PC-9 (cell line): ENCODE results near the gene TAOK2. TPM values are rescaled to one million over a fixed set of nuclear protein-coding genes. Genes with fewer than 3 reads are reported as not detected.
"Not testable (repeated sequence)": the region's sequence is repeated elsewhere in the genome, so short reads cannot be mapped to it uniquely, and the experiment has no call there.

ENCODE experiments used
- BruUV-seq: library from RNA; stranded (reverse); fragments of 400-500 nt; replicated peaks from 2 replicates; lab custom pipeline; 2021; lab: Mats Ljungman, UMichigan
- CTCF ChIA-PET: fragments of 300-600 bp; sonication (Branson Sonifier 250); formaldehyde crosslinking; loops from one replicate; lab custom pipeline; 2022; ENCODE audit warnings: antibody characterized with exemption; lab: Charles Lee
- POLR2A ChIA-PET: fragments of 300-600 bp; sonication (Branson Sonifier 250); formaldehyde crosslinking; loops from one replicate; lab custom pipeline; 2022; ENCODE audit warnings: antibody characterized with exemption; ENCODE audit not compliant: unreplicated experiment; lab: Charles Lee
- DNase-seq, 2 experiments: peaks; one replicate each; pipeline versions ENCODE4 v3.0.0 to v3.0.0-alpha.2; 2015 to 2022; ENCODE audit warnings: mixed read lengths in 1 of 2
- H2AFZ ChIP-seq: fragments of 200-600 bp; sonication (generic); 2 replicates; pipeline ENCODE4 v1.8.1; 2017; ENCODE audit warnings: antibody characterized with exemption
- H3F3A ChIP-seq: fragments of 200-600 bp; sonication (generic); 2 replicates; pipeline ENCODE4 v1.8.1; 2017; ENCODE audit warnings: antibody characterized with exemption, mild to moderate bottlenecking, low read depth; ENCODE audit not compliant: insufficient read depth
- H3K27ac ChIP-seq: fragments of 200-600 bp; sonication (generic); 2 replicates; pipeline ENCODE4 v1.6.1; 2016; ENCODE audit warnings: mixed run types
- H3K27me3 ChIP-seq: fragments of 200-600 bp; sonication (generic); 2 replicates; pipeline ENCODE4 v1.6.1; 2016; ENCODE audit warnings: low read depth, mixed run types; ENCODE audit not compliant: insufficient read depth
- H3K36me3 ChIP-seq: fragments of 200-600 bp; sonication (generic); 2 replicates; pipeline ENCODE4 v1.6.1; 2016; ENCODE audit warnings: low read depth, mixed run types
- H3K4me1 ChIP-seq: fragments of 200-600 bp; sonication (generic); replicated peaks from 2 replicates; pipeline ENCODE4 v1.6.1; 2016; ENCODE audit warnings: mixed run types; ENCODE audit not compliant: insufficient read depth
- H3K4me2 ChIP-seq: fragments of 200-600 bp; sonication (generic); 2 replicates; pipeline ENCODE4 v1.6.1; 2017; ENCODE audit warnings: mixed run types
- H3K4me3 ChIP-seq: fragments of 200-600 bp; sonication (generic); 2 replicates; pipeline ENCODE4 v1.6.1; 2016; ENCODE audit warnings: mixed run types
- H3K79me2 ChIP-seq: fragments of 200-600 bp; sonication (generic); 2 replicates; pipeline ENCODE4 v1.6.1; 2017; ENCODE audit warnings: low read depth, mixed run types
- H3K9me2 ChIP-seq: fragments of 200-600 bp; sonication (generic); 2 replicates; pipeline ENCODE4 v1.8.1; 2017; ENCODE audit warnings: mild to moderate bottlenecking; ENCODE audit not compliant: insufficient read depth
- H3K9me3 ChIP-seq: fragments of 200-600 bp; sonication (generic); 2 replicates; pipeline ENCODE4 v1.8.1; 2016; ENCODE audit warnings: low read depth; ENCODE audit not compliant: insufficient read depth
- H4K20me1 ChIP-seq: fragments of 200-600 bp; sonication (generic); 2 replicates; pipeline ENCODE4 v1.8.1; 2017; ENCODE audit not compliant: insufficient read depth
- CTCF ChIP-seq: fragments of 200-600 bp; sonication (generic); conservative IDR thresholded peaks from 2 replicates; pipeline ENCODE4 v1.6.1; 2017; ENCODE audit warnings: mixed run types, antibody characterized with exemption, mild to moderate bottlenecking, moderate library complexity
- EZH2 ChIP-seq: fragments of 200-600 bp; sonication (generic); IDR thresholded peaks from 2 replicates; pipeline ENCODE4 v1.8.0; 2017; ENCODE audit warnings: antibody characterized with exemption, low read depth
- intact Hi-C: fragments of 100-400 bp; cut with micrococcal nuclease; formaldehyde crosslinking; loops from one replicate; pipeline ENCODE4 v1.10.0; 2022; ENCODE audit not compliant: unreplicated experiment
- total RNA-seq: library from RNA; stranded (reverse); gene quantifications from 2 replicates; pipeline ENCODE4 v1.2.3, GENCODE V29; 2021

TAOK2 gene
- total RNA-seq, 1 experiment from 2014 or later = 82.9 TPM

GRCh38 chr16:29951625-29952365, 21.9 kb upstream of the TAOK2 start:
- H3K27ac ChIP-seq = no peak overlapping the region
- H3K9me3 ChIP-seq = no peaks in the 10 kb centered on the region
- H3K4me1 ChIP-seq = no peaks in the 10 kb centered on the region
- H4K20me1 ChIP-seq = no peaks in the 10 kb centered on the region
- H3K36me3 ChIP-seq = no peaks in the 10 kb centered on the region
- POLR2A ChIA-PET = no interaction called here
- no peak overlapping the region for H3K4me2 ChIP-seq
- BruUV-seq = no TSS peak
- intact Hi-C loops = no loop called here
- no peaks in the 10 kb centered on the region for H3K27me3 ChIP-seq
- H3K9me2 ChIP-seq = no peaks in the 10 kb centered on the region
- no peaks in the 10 kb centered on the region for H3F3A ChIP-seq
- no peaks in the 10 kb centered on the region for H3K79me2 ChIP-seq
- no peak overlapping the region for H2AFZ ChIP-seq
- H3K4me3 ChIP-seq = no peak overlapping the region
- CTCF ChIA-PET = interaction anchor here (0.5 to 0.6 kb wide), 2 partner anchors 10 to 12 kb away, joined by 3 read pairs; partner anchors contain the start of gene TMEM219
- no peak for DNase-seq
- TF ChIP-seq EZH2 = no peak
- no peak for TF ChIP-seq CTCF

- Histone ChIP-seq H3K9me3 (no peaks in the 10 kb centered on the region), H3K27me3 (no peaks in the 10 kb centered on the region), H4K20me1 (no peaks in the 10 kb centered on the region), H3K27ac (no peak overlapping the region), H3F3A (peaks cover 8% of the 10 kb centered on the region; the same call in 1 of the 2 replicates), H3K4me3 (no peak overlapping the region), H3K9me2 (no peaks in the 10 kb centered on the region), H3K4me2 (no peak overlapping the region), H3K4me1 (peaks cover 11% of the 10 kb centered on the region), H2AFZ (no peak overlapping the region), H3K36me3 (no peaks in the 10 kb centered on the region), H3K79me2 (no peaks in the 10 kb centered on the region)
- DNase-seq = no peak
- POLR2A ChIA-PET = no interaction called here
- no TSS peak for BruUV-seq
- TF ChIP-seq EZH2 = no peak
- TF ChIP-seq CTCF = no peak
- intact Hi-C loops = no loop called here
- CTCF ChIA-PET = no interaction called here
These were observed 14.9 kb upstream of the TAOK2 start for GRCh38 chr16:29958756-29959155.

- Histone ChIP-seq H3K9me2 (no peaks in the 10 kb centered on the region), H3K4me3 (no peak overlapping the region), H3K9me3 (no peaks in the 10 kb centered on the region), H3K4me2 (no peak overlapping the region), H3K36me3 (no peaks in the 10 kb centered on the region), H2AFZ (no peak overlapping the region), H3K27me3 (no peaks in the 10 kb centered on the region), H3F3A (peaks cover 8% of the 10 kb centered on the region; the same call in 1 of the 2 replicates), H4K20me1 (no peaks in the 10 kb centered on the region), H3K27ac (no peak overlapping the region), H3K4me1 (peaks cover 11% of the 10 kb centered on the region), H3K79me2 (no peaks in the 10 kb centered on the region)
- CTCF ChIA-PET = no interaction called here
- TF ChIP-seq CTCF (no peak), EZH2 (no peak)
- POLR2A ChIA-PET = no interaction called here
- no peak for DNase-seq
- intact Hi-C loops = no loop called here
- no TSS peak for BruUV-seq
These were observed 14.4 kb upstream of the TAOK2 start for GRCh38 chr16:29959293-29959692.

DNA sequence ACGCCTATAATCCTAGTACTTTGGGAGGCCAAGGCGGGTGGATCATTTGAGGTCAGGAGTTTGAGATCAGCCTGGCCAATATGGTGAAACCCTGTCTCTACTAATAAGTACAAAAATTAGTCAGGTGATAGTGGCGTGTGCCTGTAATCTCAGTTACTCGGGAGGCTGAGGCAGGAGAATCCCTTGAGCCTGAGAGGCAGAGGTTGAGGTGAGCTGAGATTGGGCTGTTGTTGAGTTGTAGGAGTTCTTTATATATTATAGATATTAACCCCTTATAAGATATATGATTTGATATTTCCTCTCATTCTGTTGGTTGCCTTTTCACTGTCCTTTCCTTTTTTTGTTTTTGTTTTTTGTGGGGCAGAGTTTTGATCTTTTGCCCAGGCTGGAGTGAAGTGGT, 13.8 kb upstream of the TAOK2 start:
- DNase-seq, H4K20me1 ChIP-seq, H3K9me3 ChIP-seq, H3K36me3 ChIP-seq, H3K79me2 ChIP-seq, H3K9me2 ChIP-seq, H3F3A ChIP-seq, H3K4me2 ChIP-seq, H3K27ac ChIP-seq, CTCF ChIA-PET, intact Hi-C loops, H2AFZ ChIP-seq, BruUV-seq, H3K4me3 ChIP-seq, H3K27me3 ChIP-seq: not testable (repeated sequence)
- peaks cover 11% of the 10 kb centered on the region for H3K4me1 ChIP-seq
- POLR2A ChIA-PET = interaction anchor here (0.6 kb wide), 1 partner anchor 16 kb away, joined by 4 read pairs; no protein-coding TSS in a partner anchor
